HEK293T (cell line): ENCODE measurements around the gene MAB21L2.
A peak's percentile ranks its signal among the peaks of the same experiment; 100 is the strongest.

Experiments used
- CTCF ChIA-PET: fragments of 350-600 bp; formaldehyde crosslinking; extraction: SDS; loops from one replicate; lab custom pipeline; 2021; ENCODE audit warnings: antibody characterized with exemption, inconsistent platforms; lab: Yijun Ruan, JAX
- POLR2A ChIA-PET: fragments of 350-600 bp; formaldehyde crosslinking; extraction: SDS; loops from one replicate; lab custom pipeline; 2020; ENCODE audit warnings: antibody characterized with exemption, inconsistent platforms; lab: Yijun Ruan, JAX
- DNase-seq: peaks from one replicate; pipeline ENCODE4 v3.0.0; 2012; ENCODE audit warnings: mixed read lengths; ENCODE audit errors: extremely low spot score
- ARNT ChIP-seq: fragments of 450-650 bp; IDR thresholded peaks from 2 replicates; pipeline ENCODE4 v1.6.1; 2017; ENCODE audit warnings: mild to moderate bottlenecking
- BHLHE40 ChIP-seq: fragments of 450-650 bp; IDR thresholded peaks from 2 replicates; pipeline ENCODE4 v1.6.1; 2016; ENCODE audit warnings: mild to moderate bottlenecking, moderate library complexity, borderline replicate concordance
- CTBP1 ChIP-seq: fragments of 450-650 bp; IDR thresholded peaks from 2 replicates; pipeline ENCODE4 v1.6.1; 2016; ENCODE audit warnings: borderline replicate concordance
- ELF4 ChIP-seq: fragments of 450-650 bp; IDR thresholded peaks from 2 replicates; pipeline ENCODE4 v1.6.1; 2017; ENCODE audit warnings: antibody characterized with exemption
- FOXA1 ChIP-seq: fragments of 450-650 bp; IDR thresholded peaks from 2 replicates; pipeline ENCODE4 v1.6.1; 2016; ENCODE audit warnings: mild to moderate bottlenecking
- FOXK2 ChIP-seq: fragments of 450-650 bp; IDR thresholded peaks from 2 replicates; pipeline ENCODE4 v1.6.1; 2016; ENCODE audit warnings: mild to moderate bottlenecking
- FOXM1 ChIP-seq: fragments of 450-650 bp; IDR thresholded peaks from 2 replicates; pipeline ENCODE4 v1.6.1; 2017; ENCODE audit warnings: mild to moderate bottlenecking, borderline replicate concordance
- HDGF ChIP-seq: fragments of 450-650 bp; IDR thresholded peaks from 2 replicates; pipeline ENCODE4 v1.6.1; 2017; ENCODE audit warnings: antibody characterized with exemption, borderline replicate concordance
- L3MBTL2 ChIP-seq: fragments of 450-650 bp; conservative IDR thresholded peaks from 2 replicates; pipeline ENCODE4 v1.6.1; 2016; ENCODE audit warnings: mild to moderate bottlenecking
- LEF1 ChIP-seq: fragments of 450-650 bp; IDR thresholded peaks from 2 replicates; pipeline ENCODE4 v1.6.1; 2017; ENCODE audit warnings: mild to moderate bottlenecking, borderline replicate concordance
- NFRKB ChIP-seq: fragments of 450-650 bp; IDR thresholded peaks from 2 replicates; pipeline ENCODE4 v1.6.1; 2016; ENCODE audit warnings: mild to moderate bottlenecking, moderate library complexity
- PKNOX1 ChIP-seq: fragments of 450-650 bp; IDR thresholded peaks from 2 replicates; pipeline ENCODE4 v1.6.1; 2016
- SP1 ChIP-seq: fragments of 450-650 bp; IDR thresholded peaks from 2 replicates; pipeline ENCODE4 v1.6.1; 2017
- SUZ12 ChIP-seq: fragments of 450-650 bp; IDR thresholded peaks from 2 replicates; pipeline ENCODE4 v1.6.1; 2016; ENCODE audit warnings: mild to moderate bottlenecking
- TARDBP ChIP-seq: fragments of 450-650 bp; IDR thresholded peaks from 2 replicates; pipeline ENCODE4 v1.6.1; 2016
- ZNF384 ChIP-seq: fragments of 450-650 bp; IDR thresholded peaks from 2 replicates; pipeline ENCODE4 v1.6.1; 2016

Gene MAB21L2

GRCh38 chr4:150567070-150567469 lies 14.9 kb upstream of the MAB21L2 start:
- ChIA-PET CTCF (interaction anchor here (0.9 kb wide), 1 partner anchor 21 kb away, joined by 3 read pairs; no protein-coding TSS in a partner anchor), POLR2A (no interaction called here)
- TF ChIP-seq FOXM1, result no peak
- DNase-seq, result no peak

GRCh38 chr4:150569384-150569987 lies 12.5 kb upstream of the MAB21L2 start:
- DNase-seq, result no peak
- ChIA-PET POLR2A (no interaction called here), CTCF (no interaction called here)
- TF ChIP-seq SP1 (no peak), TARDBP (no peak), L3MBTL2 (no peak), ELF4 (no peak), FOXK2 (no peak), FOXA1 (no peak), HDGF (no peak), NFRKB (no peak), LEF1 (no peak), FOXM1 (no peak), SUZ12 (no peak), ARNT (no peak), ZNF384 (no peak)

GRCh38 chr4:150569998-150570535 lies 11.9 kb upstream of the MAB21L2 start:
- CTCF ChIA-PET, result no interaction called here
- no peak for TF ChIP-seq TARDBP
- TF ChIP-seq L3MBTL2, result no peak
- TF ChIP-seq SUZ12, result no peak
- no peak for TF ChIP-seq FOXK2
- no peak for TF ChIP-seq LEF1
- no peak for TF ChIP-seq ZNF384
- TF ChIP-seq ARNT, result no peak
- TF ChIP-seq SP1, result no peak
- DNase-seq, result no peak
- POLR2A ChIA-PET, result no interaction called here

GRCh38 chr4:150570862-150571261 lies 11.1 kb upstream of the MAB21L2 start:
- CTCF ChIA-PET, result no interaction called here

GRCh38 chr4:150572704-150573504 lies 9.0 kb upstream of the MAB21L2 start:
- TF ChIP-seq PKNOX1, result peak; percentile 80
- TF ChIP-seq ELF4, result no peak
- CTCF ChIA-PET, result no interaction called here
- POLR2A ChIA-PET, result no interaction called here
- no peak for DNase-seq

More at GRCh38 chr4:150570862-150571261, 11.1 kb upstream of the MAB21L2 start:
- POLR2A ChIA-PET, result no interaction called here
- no peak for DNase-seq
- TF ChIP-seq PKNOX1 (0 out of 2 replicates have a peak, but pooled peaks have one; percentile 22), CTBP1 (no peak)

- POLR2A ChIA-PET, result no interaction called here
- CTCF ChIA-PET, result no interaction called here
- no peak for DNase-seq
- TF ChIP-seq BHLHE40, result no peak
- no peak for TF ChIP-seq SUZ12
- TF ChIP-seq FOXM1, result no peak
- no peak for TF ChIP-seq ELF4
- TF ChIP-seq TARDBP, result no peak
- no peak for TF ChIP-seq ZNF384
- no peak for TF ChIP-seq LEF1
- TF ChIP-seq PKNOX1, result no peak
- no peak for TF ChIP-seq CTBP1
- TF ChIP-seq FOXK2, result no peak
- TF ChIP-seq NFRKB, result no peak
Measured at GRCh38 chr4:150573534-150573933, 8.4 kb upstream of the MAB21L2 start.

GRCh38 chr4:150574678-150575077 lies 7.3 kb upstream of the MAB21L2 start:
- no peak for DNase-seq
- CTCF ChIA-PET, result interaction anchor here (0.6 kb wide), 1 partner anchor 266 kb away, joined by 3 read pairs; no protein-coding TSS in a partner anchor
- TF ChIP-seq L3MBTL2 (no peak), ZNF384 (no peak), FOXK2 (no peak), NFRKB (no peak), FOXA1 (no peak), PKNOX1 (no peak), SUZ12 (no peak), SP1 (no peak), TARDBP (no peak), ELF4 (no peak)
- POLR2A ChIA-PET, result no interaction called here
